HCT116 (cell line): Measurements from ENCODE around the gene HOXA1. TPM values are rescaled to one million over a fixed set of nuclear protein-coding genes. Genes with fewer than 3 reads are reported as not detected.
A peak's percentile ranks its signal among the peaks of the same experiment; 100 is the strongest.

Experiments used
- ATAC-seq: fragments of 200-7000 bp; cut with Tn5 transposase; 2 replicates; pipeline ENCODE4 v1.9.1; 2020; ENCODE audit warnings: mild to moderate bottlenecking, moderate library complexity
- BruUV-seq: library from RNA; stranded (reverse); fragments of 400-500 nt; replicated peaks from 2 replicates; lab custom pipeline; 2021; lab: Mats Ljungman, UMichigan
- CTCF ChIA-PET: fragments of 300-600 bp; sonication (Branson Sonifier 250); formaldehyde crosslinking; loops from one replicate; lab custom pipeline; 2021; ENCODE audit warnings: antibody characterized with exemption; lab: Charles Lee
- POLR2A ChIA-PET: fragments of 300-600, 350-600 bp; sonication (Branson Sonifier 250); formaldehyde crosslinking; loops from one replicate; lab custom pipeline; 2021; ENCODE audit warnings: antibody characterized with exemption; lab: Charles Lee
- RAD21 ChIA-PET, 2 experiments: fragments of 300-600 bp; sonication (Branson Sonifier 250); formaldehyde crosslinking; loops; one replicate each; lab custom pipeline; 2023; ENCODE audit warnings: low total read pairs in 2 of 2; ENCODE audit not compliant: uncharacterized antibody in 2 of 2, unreplicated experiment in 2 of 2, low non-redundant PET in 1 of 2; lab: Charles Lee
- DNase-seq: peaks from one replicate; pipeline ENCODE4 v3.0.0-alpha.2; 2010; ENCODE audit warnings: low read depth, low spot score
- H2AFZ ChIP-seq: fragments of 200-600 bp; shearing (Covaris generic), sonication (generic); 2 replicates; pipeline ENCODE4 v1.6.1; 2017; ENCODE audit warnings: low read depth, mixed run types, mixed read lengths, antibody characterized with exemption, low read length; ENCODE audit not compliant: poor library complexity, severe bottlenecking
- H3K27ac ChIP-seq: 2 replicates; pipeline ENCODE4 v1.5.1; 2012; ENCODE audit warnings: low read depth, low read length
- H3K27me3 ChIP-seq: fragments of 200-600 bp; sonication (generic); 2 replicates; pipeline ENCODE4 v1.6.1; 2016; ENCODE audit warnings: mixed run types, low read length, mixed read lengths; ENCODE audit not compliant: insufficient read depth
- H3K36me3 ChIP-seq, 2 experiments: fragments of 200-500 bp in 1 of 2; fragments of 200-600 bp in 1 of 2; sonication (Bioruptor generic) in 1 of 2; sonication (generic) in 1 of 2; 2 replicates each; pipeline versions ENCODE4 v1.5.1 to v1.6.1; 2014 to 2016; ENCODE audit warnings: low read length in 2 of 2, inconsistent platforms in 1 of 2, mixed read lengths in 1 of 2, mixed run types in 1 of 2; ENCODE audit not compliant: insufficient read depth in 2 of 2, control insufficient read depth in 1 of 2
- H3K4me1 ChIP-seq, 2 experiments: fragments of 200-600 bp in 1 of 2; sonication (generic) in 1 of 2; 2 replicates each; pipeline versions ENCODE4 v1.5.1 to v1.6.1; 2012 to 2017; ENCODE audit warnings: low read length in 2 of 2, inconsistent platforms in 1 of 2, mild to moderate bottlenecking in 1 of 2, mixed read lengths in 1 of 2, mixed run types in 1 of 2, moderate library complexity in 1 of 2; ENCODE audit not compliant: insufficient read depth in 2 of 2, control insufficient read depth in 1 of 2
- H3K4me2 ChIP-seq: fragments of 200-600 bp; sonication (generic); 2 replicates; pipeline ENCODE4 v1.6.1; 2017; ENCODE audit warnings: mixed run types, low read length, mixed read lengths
- H3K4me3 ChIP-seq, 2 experiments: fragments of 200-600 bp in 1 of 2; sonication (generic) in 1 of 2; replicated peaks in 1 of 2; 2 replicates each; pipeline ENCODE4 v1.5.1; 2011 to 2016; ENCODE audit warnings: low read length in 2 of 2, control low read depth in 1 of 2, low read depth in 1 of 2, mild to moderate bottlenecking in 1 of 2, mixed read lengths in 1 of 2, mixed run types in 1 of 2
- H3K79me2 ChIP-seq: fragments of 200-600 bp; sonication (generic); 2 replicates; pipeline ENCODE4 v1.6.1; 2017; ENCODE audit warnings: mild to moderate bottlenecking, mixed run types, low read length, moderate library complexity, mixed read lengths; ENCODE audit not compliant: insufficient read depth
- H3K9ac ChIP-seq: fragments of 200-600 bp; sonication (generic); 2 replicates; pipeline ENCODE4 v1.6.1; 2016; ENCODE audit warnings: low read length, mixed read lengths
- H3K9me2 ChIP-seq: fragments of 200-600 bp; sonication (generic), shearing (Covaris generic); 2 replicates; pipeline ENCODE4 v1.6.1; 2017; ENCODE audit warnings: mixed run types, mild to moderate bottlenecking, moderate library complexity; ENCODE audit not compliant: insufficient read depth
- H3K9me3 ChIP-seq, 2 experiments: fragments of 200-500 bp in 1 of 2; fragments of 200-600 bp in 1 of 2; sonication (Bioruptor generic) in 1 of 2; sonication (generic) in 1 of 2; 2 replicates each; pipeline ENCODE4 v1.6.1; 2014 to 2017; ENCODE audit warnings: low read length in 2 of 2, mixed read lengths in 2 of 2, inconsistent platforms in 1 of 2, low read depth in 1 of 2, mild to moderate bottlenecking in 1 of 2, mixed run types in 1 of 2, moderate library complexity in 1 of 2; ENCODE audit not compliant: control insufficient read depth in 1 of 2, insufficient read depth in 1 of 2
- H4K20me1 ChIP-seq: fragments of 200-600 bp; sonication (generic), shearing (Covaris generic); 2 replicates; pipeline ENCODE4 v1.6.1; 2017; ENCODE audit warnings: mixed run types, mild to moderate bottlenecking, moderate library complexity; ENCODE audit not compliant: insufficient read depth
- ATF3 ChIP-seq: IDR thresholded peaks from 2 replicates; pipeline ENCODE4 v1.6.1; 2012
- CBX3 ChIP-seq: IDR thresholded peaks from 2 replicates; pipeline ENCODE4 v1.6.1; 2012; ENCODE audit warnings: low read depth
- EGR1 ChIP-seq: IDR thresholded peaks from 2 replicates; pipeline ENCODE4 v1.6.1; 2012; ENCODE audit warnings: low read depth
- EZH2 ChIP-seq: fragments of 200-600 bp; sonication (generic); IDR thresholded peaks from 2 replicates; pipeline ENCODE4 v1.6.1; 2017; ENCODE audit warnings: antibody characterized with exemption, mixed run types
- JUND ChIP-seq: IDR thresholded peaks from 2 replicates; pipeline ENCODE4 v1.6.1; 2012
- POLR2AphosphoS5 ChIP-seq: IDR thresholded peaks from 2 replicates; pipeline ENCODE4 v1.6.1; 2011; ENCODE audit warnings: mild to moderate bottlenecking, low read depth, low read length, moderate library complexity
- REST ChIP-seq: IDR thresholded peaks from 2 replicates; pipeline ENCODE4 v1.6.1; 2012; ENCODE audit warnings: low read depth
- SIN3A ChIP-seq: IDR thresholded peaks from 2 replicates; pipeline ENCODE4 v1.6.1; 2012; ENCODE audit warnings: low read depth
- SP1 ChIP-seq: IDR thresholded peaks from 2 replicates; pipeline ENCODE4 v1.6.1; 2012; ENCODE audit warnings: low read depth
- SRF ChIP-seq: IDR thresholded peaks from 2 replicates; pipeline ENCODE4 v1.6.1; 2012; ENCODE audit warnings: low read depth
- ZFX ChIP-seq: fragments of 450-650 bp; IDR thresholded peaks from 2 replicates; pipeline ENCODE4 v1.6.1; 2017
- ZNF274 ChIP-seq: fragments of 200-500 bp; sonication (Bioruptor generic); IDR thresholded peaks from 2 replicates; pipeline ENCODE4 v1.6.1; 2014; ENCODE audit warnings: mild to moderate bottlenecking, low read depth, low read length, inconsistent platforms
- intact Hi-C: fragments of 100-400 bp; cut with micrococcal nuclease; formaldehyde crosslinking; loops from 2 replicates; pipeline ENCODE4 v1.10.0; 2022
- total RNA-seq: library from RNA; stranded (reverse); gene quantifications from one replicate; pipeline ENCODE4 v1.2.1, GENCODE V29; 2021; ENCODE audit not compliant: unreplicated experiment

HOXA1 gene
- total RNA-seq, 1 experiment from 2014 or later, result 2.8 TPM

- no peaks in the 10 kb centered on the region for H3K36me3 ChIP-seq
- no peak for ATAC-seq
- H3K9me2 ChIP-seq, result no peaks in the 10 kb centered on the region
- H3K27ac ChIP-seq, result 0 out of 2 replicates have a peak overlapping the region, but pooled peaks have one; percentile 60
- TF ChIP-seq JUND (no peak), ATF3 (no peak), SP1 (no peak), ZFX (no peak), SRF (no peak), EGR1 (no peak), POLR2AphosphoS5 (no peak), ZNF274 (no peak), CBX3 (no peak), EZH2 (no peak), REST (no peak), SIN3A (no peak)
- ChIA-PET POLR2A (no interaction called here), RAD21 (no interaction called here), CTCF (no interaction called here)
- no peaks in the 10 kb centered on the region for H3K9me3 ChIP-seq
- intact Hi-C loops, result no loop called here
- H3K79me2 ChIP-seq, result no peaks in the 10 kb centered on the region
- no peak for DNase-seq
- H3K9ac ChIP-seq, result peak overlapping the region; percentile 52; the same call in 1 of the 2 replicates
- H2AFZ ChIP-seq, result no peak overlapping the region
- H3K27me3 ChIP-seq, result peaks cover 32% of the 10 kb centered on the region
- H3K4me3 ChIP-seq, result no peak overlapping the region
- peaks cover 25 to 74% of the 10 kb centered on the region in 2 experiments for H3K4me1 ChIP-seq
- peak overlapping the region; percentile 76 for H3K4me2 ChIP-seq
- no peaks in the 10 kb centered on the region for H4K20me1 ChIP-seq
- no TSS peak for BruUV-seq
Measured at GRCh38 chr7:27124902-27125689, 29.3 kb upstream of the HOXA1 start.
